Ishikawa (cell line): ENCODE results near the gene HK3.

Experiments
- EP300 ChIP-seq: IDR thresholded peaks from 2 replicates; pipeline ENCODE4 v1.6.1; 2012; ENCODE audit warnings: borderline replicate concordance
- FOXM1 ChIP-seq: IDR thresholded peaks from 2 replicates; pipeline ENCODE4 v1.6.1; 2012; ENCODE audit warnings: low read depth, borderline replicate concordance
- RAD21 ChIP-seq: IDR thresholded peaks from 2 replicates; pipeline ENCODE4 v1.6.1; 2012; ENCODE audit warnings: low read depth
- TCF12 ChIP-seq: IDR thresholded peaks from 2 replicates; pipeline ENCODE4 v1.6.1; 2012; ENCODE audit warnings: low read depth
- TEAD4 ChIP-seq: IDR thresholded peaks from 2 replicates; pipeline ENCODE4 v1.6.1; 2012
- YY1 ChIP-seq: IDR thresholded peaks from 2 replicates; pipeline ENCODE4 v1.6.1; 2012; ENCODE audit warnings: low read depth
- ZBTB7A ChIP-seq: IDR thresholded peaks from 2 replicates; pipeline ENCODE4 v1.6.1; 2012; ENCODE audit warnings: low read depth
- TF ChIP-seq, protein P1 (sequence below): IDR thresholded peaks from 2 replicates; pipeline ENCODE4 v1.6.1; 2012
- TF ChIP-seq, protein P2 (sequence below): IDR thresholded peaks from 2 replicates; pipeline ENCODE4 v1.6.1; 2012; ENCODE audit warnings: low read depth, mild to moderate bottlenecking

DNA sequence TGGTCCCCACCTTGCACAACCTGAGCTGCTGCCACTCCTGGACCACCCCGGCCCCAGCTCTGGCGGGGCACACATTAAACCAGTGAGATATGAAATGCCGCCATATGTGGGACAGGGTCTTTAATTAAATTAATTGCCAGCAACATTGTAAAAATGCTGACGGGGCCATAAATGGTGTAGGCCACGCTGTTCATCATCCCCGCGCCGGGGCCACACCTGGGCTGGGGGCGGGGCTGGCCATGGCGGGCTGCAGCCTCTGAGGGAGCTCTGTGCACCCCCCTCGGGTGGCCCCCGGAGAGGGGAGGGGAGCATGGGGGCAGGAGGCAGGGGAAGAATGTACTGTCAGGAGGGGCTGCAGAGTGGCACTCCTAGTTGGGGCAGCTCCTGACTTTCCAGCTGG, 47.8 kb downstream of the HK3 start:
- TF ChIP-seq RAD21 (no peak), YY1 (no peak), EP300 (no peak), TCF12 (no peak), TEAD4 (no peak), FOXM1 (no peak), ZBTB7A (no peak)
- TF ChIP-seq, protein P1, sequence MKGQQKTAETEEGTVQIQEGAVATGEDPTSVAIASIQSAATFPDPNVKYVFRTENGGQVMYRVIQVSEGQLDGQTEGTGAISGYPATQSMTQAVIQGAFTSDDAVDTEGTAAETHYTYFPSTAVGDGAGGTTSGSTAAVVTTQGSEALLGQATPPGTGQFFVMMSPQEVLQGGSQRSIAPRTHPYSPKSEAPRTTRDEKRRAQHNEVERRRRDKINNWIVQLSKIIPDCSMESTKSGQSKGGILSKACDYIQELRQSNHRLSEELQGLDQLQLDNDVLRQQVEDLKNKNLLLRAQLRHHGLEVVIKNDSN, result no peak
- TF ChIP-seq, protein P2, sequence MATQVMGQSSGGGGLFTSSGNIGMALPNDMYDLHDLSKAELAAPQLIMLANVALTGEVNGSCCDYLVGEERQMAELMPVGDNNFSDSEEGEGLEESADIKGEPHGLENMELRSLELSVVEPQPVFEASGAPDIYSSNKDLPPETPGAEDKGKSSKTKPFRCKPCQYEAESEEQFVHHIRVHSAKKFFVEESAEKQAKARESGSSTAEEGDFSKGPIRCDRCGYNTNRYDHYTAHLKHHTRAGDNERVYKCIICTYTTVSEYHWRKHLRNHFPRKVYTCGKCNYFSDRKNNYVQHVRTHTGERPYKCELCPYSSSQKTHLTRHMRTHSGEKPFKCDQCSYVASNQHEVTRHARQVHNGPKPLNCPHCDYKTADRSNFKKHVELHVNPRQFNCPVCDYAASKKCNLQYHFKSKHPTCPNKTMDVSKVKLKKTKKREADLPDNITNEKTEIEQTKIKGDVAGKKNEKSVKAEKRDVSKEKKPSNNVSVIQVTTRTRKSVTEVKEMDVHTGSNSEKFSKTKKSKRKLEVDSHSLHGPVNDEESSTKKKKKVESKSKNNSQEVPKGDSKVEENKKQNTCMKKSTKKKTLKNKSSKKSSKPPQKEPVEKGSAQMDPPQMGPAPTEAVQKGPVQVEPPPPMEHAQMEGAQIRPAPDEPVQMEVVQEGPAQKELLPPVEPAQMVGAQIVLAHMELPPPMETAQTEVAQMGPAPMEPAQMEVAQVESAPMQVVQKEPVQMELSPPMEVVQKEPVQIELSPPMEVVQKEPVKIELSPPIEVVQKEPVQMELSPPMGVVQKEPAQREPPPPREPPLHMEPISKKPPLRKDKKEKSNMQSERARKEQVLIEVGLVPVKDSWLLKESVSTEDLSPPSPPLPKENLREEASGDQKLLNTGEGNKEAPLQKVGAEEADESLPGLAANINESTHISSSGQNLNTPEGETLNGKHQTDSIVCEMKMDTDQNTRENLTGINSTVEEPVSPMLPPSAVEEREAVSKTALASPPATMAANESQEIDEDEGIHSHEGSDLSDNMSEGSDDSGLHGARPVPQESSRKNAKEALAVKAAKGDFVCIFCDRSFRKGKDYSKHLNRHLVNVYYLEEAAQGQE, result no peak
